Panc1 (cell line): Measurements from ENCODE around the gene MAGOH. TPM values are rescaled to one million over a fixed set of nuclear protein-coding genes. Genes with fewer than 3 reads are reported as not detected.

Experiments used
- ATAC-seq: fragments of 200-7000 bp; cut with Tn5 transposase; 2 replicates; pipeline ENCODE4 v1.9.1; 2020; ENCODE audit warnings: mild to moderate bottlenecking, moderate library complexity
- BruUV-seq: library from RNA; stranded (reverse); fragments of 400-500 nt; replicated peaks from 2 replicates; lab custom pipeline; 2021; lab: Mats Ljungman, UMichigan
- CTCF ChIA-PET: fragments of 300-600 bp; sonication (Branson Sonifier 250); formaldehyde crosslinking; loops from one replicate; lab custom pipeline; 2022; ENCODE audit warnings: antibody characterized with exemption; lab: Charles Lee
- POLR2A ChIA-PET: fragments of 300-600 bp; sonication (Branson Sonifier 250); formaldehyde crosslinking; loops from one replicate; lab custom pipeline; 2022; ENCODE audit warnings: antibody characterized with exemption; lab: Charles Lee
- DNase-seq: peaks from one replicate; pipeline ENCODE4 v3.0.0-alpha.2; 2010; ENCODE audit warnings: low read depth, low spot score
- H3K27ac ChIP-seq: 2 replicates; pipeline ENCODE4 v1.5.1; 2011; ENCODE audit warnings: mild to moderate bottlenecking, low read length, inconsistent platforms
- H3K27me3 ChIP-seq: fragments of 200-500 bp; sonication (Bioruptor generic); 2 replicates; pipeline ENCODE4 v1.6.0; 2014; ENCODE audit warnings: low read length, inconsistent platforms; ENCODE audit not compliant: control insufficient read depth, insufficient read depth
- H3K36me3 ChIP-seq: fragments of 200-500 bp; sonication (Bioruptor generic); 2 replicates; pipeline ENCODE4 v1.5.1; 2014; ENCODE audit warnings: inconsistent platforms, mild to moderate bottlenecking, low read length, moderate library complexity; ENCODE audit not compliant: control insufficient read depth, insufficient read depth
- H3K4me1 ChIP-seq: 2 replicates; pipeline ENCODE4 v1.5.1; 2011; ENCODE audit warnings: inconsistent platforms, mild to moderate bottlenecking, low read length, moderate library complexity; ENCODE audit not compliant: control insufficient read depth, insufficient read depth
- H3K4me3 ChIP-seq, 2 experiments: 2 replicates each; pipeline ENCODE4 v1.5.1; 2011 to 2012; ENCODE audit warnings: low read depth in 2 of 2, low read length in 2 of 2, mild to moderate bottlenecking in 2 of 2, inconsistent platforms in 1 of 2, moderate library complexity in 1 of 2
- H3K9me3 ChIP-seq: fragments of 200-500 bp; sonication (Bioruptor generic); 2 replicates; pipeline ENCODE4 v1.5.1; 2014; ENCODE audit warnings: low read depth, mild to moderate bottlenecking, inconsistent platforms, low read length, moderate library complexity; ENCODE audit not compliant: control insufficient read depth, insufficient read depth
- CTCF ChIP-seq: fragments of 450-650 bp; IDR thresholded peaks from 2 replicates; pipeline ENCODE4 v1.5.1; 2017; ENCODE audit warnings: mild to moderate bottlenecking
- POLR2AphosphoS5 ChIP-seq: IDR thresholded peaks from 2 replicates; pipeline ENCODE4 v1.6.1; 2012; ENCODE audit warnings: mild to moderate bottlenecking, low read depth, low read length, moderate library complexity
- SIN3A ChIP-seq: IDR thresholded peaks from 2 replicates; pipeline ENCODE4 v1.6.1; 2012; ENCODE audit warnings: low read depth, mild to moderate bottlenecking, low read length, moderate library complexity, borderline replicate concordance; ENCODE audit not compliant: insufficient read depth
- TCF7L2 ChIP-seq: IDR thresholded peaks from 2 replicates; pipeline ENCODE4 v1.6.1; 2011; ENCODE audit warnings: mild to moderate bottlenecking, low read depth, low read length, inconsistent platforms
- in situ Hi-C: cut with HindIII; loops from 2 replicates; pipeline ENCODE4 v1.10.0; 2016; ENCODE audit warnings: low sequenced_read_pairs, low pct_unique_long_range_greater_than_20kb
- intact Hi-C: fragments of 100-400 bp; cut with micrococcal nuclease; formaldehyde crosslinking; loops from one replicate; pipeline ENCODE4 v1.10.0; 2022; ENCODE audit not compliant: unreplicated experiment
- total RNA-seq: library from RNA; stranded (reverse); gene quantifications from one replicate; pipeline ENCODE4 v1.2.1, GENCODE V29; 2021; ENCODE audit not compliant: unreplicated experiment
- TF ChIP-seq, protein P1 (sequence below), 2 experiments: IDR thresholded peaks; 2 replicates each; pipeline ENCODE4 v1.6.1; 2011 to 2012; ENCODE audit warnings: low read depth in 2 of 2, control low read depth in 1 of 2, low read length in 1 of 2, mild to moderate bottlenecking in 1 of 2, moderate library complexity in 1 of 2; ENCODE audit not compliant: insufficient read depth in 1 of 2

The MAGOH gene
- total RNA-seq, 1 experiment from 2014 or later: 63.8 TPM

GRCh38 chr1:53255031-53255430, 16.7 kb upstream of the MAGOH start:
- ChIA-PET CTCF (no interaction called here), POLR2A (no interaction called here)
- Histone ChIP-seq H3K4me3 (no peak overlapping the region), H3K27ac (no peak overlapping the region), H3K27me3 (no peaks in the 10 kb centered on the region), H3K9me3 (no peaks in the 10 kb centered on the region), H3K4me1 (no peaks in the 10 kb centered on the region), H3K36me3 (no peaks in the 10 kb centered on the region; the same call in none of the 2 replicates)
- no TSS peak for BruUV-seq
- DNase-seq: no peak
- ATAC-seq: no peak
- in situ Hi-C loops (no loop called here), intact Hi-C loops (no loop called here)
- TF ChIP-seq, protein P1, sequence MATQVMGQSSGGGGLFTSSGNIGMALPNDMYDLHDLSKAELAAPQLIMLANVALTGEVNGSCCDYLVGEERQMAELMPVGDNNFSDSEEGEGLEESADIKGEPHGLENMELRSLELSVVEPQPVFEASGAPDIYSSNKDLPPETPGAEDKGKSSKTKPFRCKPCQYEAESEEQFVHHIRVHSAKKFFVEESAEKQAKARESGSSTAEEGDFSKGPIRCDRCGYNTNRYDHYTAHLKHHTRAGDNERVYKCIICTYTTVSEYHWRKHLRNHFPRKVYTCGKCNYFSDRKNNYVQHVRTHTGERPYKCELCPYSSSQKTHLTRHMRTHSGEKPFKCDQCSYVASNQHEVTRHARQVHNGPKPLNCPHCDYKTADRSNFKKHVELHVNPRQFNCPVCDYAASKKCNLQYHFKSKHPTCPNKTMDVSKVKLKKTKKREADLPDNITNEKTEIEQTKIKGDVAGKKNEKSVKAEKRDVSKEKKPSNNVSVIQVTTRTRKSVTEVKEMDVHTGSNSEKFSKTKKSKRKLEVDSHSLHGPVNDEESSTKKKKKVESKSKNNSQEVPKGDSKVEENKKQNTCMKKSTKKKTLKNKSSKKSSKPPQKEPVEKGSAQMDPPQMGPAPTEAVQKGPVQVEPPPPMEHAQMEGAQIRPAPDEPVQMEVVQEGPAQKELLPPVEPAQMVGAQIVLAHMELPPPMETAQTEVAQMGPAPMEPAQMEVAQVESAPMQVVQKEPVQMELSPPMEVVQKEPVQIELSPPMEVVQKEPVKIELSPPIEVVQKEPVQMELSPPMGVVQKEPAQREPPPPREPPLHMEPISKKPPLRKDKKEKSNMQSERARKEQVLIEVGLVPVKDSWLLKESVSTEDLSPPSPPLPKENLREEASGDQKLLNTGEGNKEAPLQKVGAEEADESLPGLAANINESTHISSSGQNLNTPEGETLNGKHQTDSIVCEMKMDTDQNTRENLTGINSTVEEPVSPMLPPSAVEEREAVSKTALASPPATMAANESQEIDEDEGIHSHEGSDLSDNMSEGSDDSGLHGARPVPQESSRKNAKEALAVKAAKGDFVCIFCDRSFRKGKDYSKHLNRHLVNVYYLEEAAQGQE (IDR thresholded peaks at IDR 0.05; ENCODE audit: insufficient read depth in 1 of 2, low read depth in 2 of 2, low read length in 1 of 2): no peak
- TF ChIP-seq POLR2AphosphoS5: no peak
- no peak for TF ChIP-seq TCF7L2
- no peak for TF ChIP-seq CTCF
- no peak for TF ChIP-seq SIN3A

- CTCF ChIA-PET: no interaction called here
- H3K27ac ChIP-seq: no peak overlapping the region
- no TSS peak for BruUV-seq
- in situ Hi-C loops: no loop called here
- ATAC-seq (no peak), DNase-seq (no peak)
- no peaks in the 10 kb centered on the region for H3K27me3 ChIP-seq
- POLR2A ChIA-PET: interaction anchor here (0.7 kb wide), 1 partner anchor 11 kb away, joined by 3 read pairs; no protein-coding TSS in a partner anchor
- intact Hi-C loops: no loop called here
- no peak overlapping the region for H3K4me3 ChIP-seq
- H3K9me3 ChIP-seq: no peaks in the 10 kb centered on the region
- no peaks in the 10 kb centered on the region; the same call in none of the 2 replicates for H3K36me3 ChIP-seq
- TF ChIP-seq CTCF: no peak
- H3K4me1 ChIP-seq: no peaks in the 10 kb centered on the region
These were observed 15.8 kb upstream of the MAGOH start for GRCh38 chr1:53254011-53254640.
